ENCODE measurements around the gene PEX14.

PEX14 gene

DNA sequence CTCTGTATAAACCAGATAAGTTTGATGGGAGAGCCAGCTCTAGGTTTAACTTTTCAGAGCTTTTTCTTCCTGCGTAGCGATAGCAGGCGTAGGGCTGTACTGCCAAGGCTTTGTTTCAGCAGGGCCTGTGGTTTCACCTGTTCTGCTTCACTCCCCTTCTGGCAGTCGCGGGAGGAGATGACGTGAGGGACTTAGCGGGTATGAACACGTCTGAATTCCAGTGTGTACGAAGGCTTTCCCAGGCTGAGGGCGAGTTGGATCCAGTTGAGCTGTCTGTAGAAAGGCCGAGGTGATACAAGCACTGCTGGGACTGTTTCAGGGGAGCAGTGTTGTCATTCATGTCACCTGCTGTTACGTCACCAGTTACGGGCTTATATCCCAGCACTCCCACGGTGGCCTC is 21.2 kb downstream of the PEX14 start:
- H3K27me3 ChIP-seq (ENCODE audit: low read length) = no peaks in the 10 kb centered on the region
- H3K4me3 ChIP-seq (ENCODE audit: insufficient read depth, low read length, poor library complexity, severe bottlenecking) = no peak overlapping the region
- peaks cover 63% of the 10 kb centered on the region for H3K79me2 ChIP-seq (ENCODE audit: insufficient read depth, low read length)
- no peak overlapping the region for H3K9ac ChIP-seq (ENCODE audit: low read length)
- H3K9me3 ChIP-seq (ENCODE audit: insufficient read depth, low read length) = no peaks in the 10 kb centered on the region
- no peaks in the 10 kb centered on the region for H3F3A ChIP-seq (ENCODE audit: insufficient read depth)
- no peak for TF ChIP-seq EZH2phosphoT487 (conservative IDR thresholded peaks at IDR 0.05; ENCODE audit: low read length)
- TF ChIP-seq, protein P1, sequence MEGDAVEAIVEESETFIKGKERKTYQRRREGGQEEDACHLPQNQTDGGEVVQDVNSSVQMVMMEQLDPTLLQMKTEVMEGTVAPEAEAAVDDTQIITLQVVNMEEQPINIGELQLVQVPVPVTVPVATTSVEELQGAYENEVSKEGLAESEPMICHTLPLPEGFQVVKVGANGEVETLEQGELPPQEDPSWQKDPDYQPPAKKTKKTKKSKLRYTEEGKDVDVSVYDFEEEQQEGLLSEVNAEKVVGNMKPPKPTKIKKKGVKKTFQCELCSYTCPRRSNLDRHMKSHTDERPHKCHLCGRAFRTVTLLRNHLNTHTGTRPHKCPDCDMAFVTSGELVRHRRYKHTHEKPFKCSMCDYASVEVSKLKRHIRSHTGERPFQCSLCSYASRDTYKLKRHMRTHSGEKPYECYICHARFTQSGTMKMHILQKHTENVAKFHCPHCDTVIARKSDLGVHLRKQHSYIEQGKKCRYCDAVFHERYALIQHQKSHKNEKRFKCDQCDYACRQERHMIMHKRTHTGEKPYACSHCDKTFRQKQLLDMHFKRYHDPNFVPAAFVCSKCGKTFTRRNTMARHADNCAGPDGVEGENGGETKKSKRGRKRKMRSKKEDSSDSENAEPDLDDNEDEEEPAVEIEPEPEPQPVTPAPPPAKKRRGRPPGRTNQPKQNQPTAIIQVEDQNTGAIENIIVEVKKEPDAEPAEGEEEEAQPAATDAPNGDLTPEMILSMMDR (IDR thresholded peaks at IDR 0.05; ENCODE audit: insufficient read depth, low read length, poor library complexity, severe bottlenecking) = no peak
- H3K9me2 ChIP-seq (replicated peaks; ENCODE audit: insufficient read depth, low read length) = no peaks in the 10 kb centered on the region
- H2AFZ ChIP-seq (ENCODE audit: low read depth, low read length, severe bottlenecking) = no peak overlapping the region
- H3K4me2 ChIP-seq (ENCODE audit: low read depth, low read length, poor library complexity, severe bottlenecking) = no peak overlapping the region
- no peaks in the 10 kb centered on the region for H4K20me1 ChIP-seq (ENCODE audit: low read depth, low read length)
- no peak overlapping the region for H3K27ac ChIP-seq (ENCODE audit: low read depth, low read length)
- no peaks in the 10 kb centered on the region for H3K36me3 ChIP-seq (ENCODE audit: low read length)

DNA sequence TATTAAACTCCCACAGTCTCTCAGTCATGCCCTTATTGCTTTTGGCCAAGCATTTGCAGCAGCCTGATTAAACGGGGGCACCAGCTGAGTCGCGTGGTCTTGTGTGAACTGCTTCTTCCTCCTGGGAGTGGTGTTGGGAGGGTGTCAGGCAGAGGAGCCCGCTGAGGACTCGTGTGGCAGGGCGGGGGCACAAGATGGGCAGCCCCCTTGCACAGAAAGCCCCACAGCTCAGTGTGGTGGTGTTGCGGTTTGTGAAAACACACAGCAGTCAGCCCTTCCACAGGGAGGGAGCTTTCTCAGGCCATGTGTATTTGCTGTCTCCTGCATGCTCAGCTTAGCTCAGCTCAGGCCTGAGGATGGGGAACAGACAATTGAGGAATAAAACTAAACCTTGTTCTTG is 22.4 kb downstream of the PEX14 start:
- Histone ChIP-seq H3K79me2 (ENCODE audit: insufficient read depth, low read length) (peaks cover 60% of the 10 kb centered on the region), H3K27ac (ENCODE audit: low read depth, low read length) (no peak overlapping the region), H3K9ac (ENCODE audit: low read length) (no peak overlapping the region)

DNA sequence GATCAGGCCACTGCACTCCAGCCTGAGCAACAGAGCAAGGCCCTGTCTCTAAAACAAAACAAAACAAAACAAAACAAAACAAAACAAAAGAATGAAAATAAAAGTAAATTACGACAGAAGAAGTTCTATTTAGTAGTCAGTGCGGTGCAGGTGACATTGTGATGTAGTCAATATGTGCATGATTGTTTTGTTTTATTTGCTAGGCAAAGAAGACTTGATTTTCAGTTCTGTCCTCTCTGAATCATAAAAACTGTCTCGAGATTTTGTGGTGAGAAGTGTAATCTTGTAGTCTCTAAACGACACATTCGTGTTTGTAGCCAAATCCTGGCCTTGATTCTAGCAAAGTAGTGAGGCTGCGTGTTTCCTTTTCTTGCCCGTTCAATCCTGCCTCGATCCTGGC is 23.5 kb downstream of the PEX14 start:
- Histone ChIP-seq H3K79me2 (ENCODE audit: insufficient read depth, low read length) (peaks cover 54% of the 10 kb centered on the region), H3K4me3 (ENCODE audit: insufficient read depth, low read length, poor library complexity, severe bottlenecking) (no peak overlapping the region), H4K20me1 (ENCODE audit: low read depth, low read length) (no peaks in the 10 kb centered on the region), H3K36me3 (ENCODE audit: low read length) (no peaks in the 10 kb centered on the region), H3F3A (ENCODE audit: insufficient read depth) (no peaks in the 10 kb centered on the region), H3K9me2 (replicated peaks; ENCODE audit: insufficient read depth, low read length) (no peaks in the 10 kb centered on the region), H3K27ac (ENCODE audit: low read depth, low read length) (no peak overlapping the region), H3K9ac (ENCODE audit: low read length) (no peak overlapping the region), H2AFZ (ENCODE audit: low read depth, low read length, severe bottlenecking) (no peak overlapping the region), H3K9me3 (ENCODE audit: insufficient read depth, low read length) (no peaks in the 10 kb centered on the region), H3K4me2 (ENCODE audit: low read depth, low read length, poor library complexity, severe bottlenecking) (no peak overlapping the region), H3K27me3 (ENCODE audit: low read length) (no peaks in the 10 kb centered on the region)
- TF ChIP-seq EZH2phosphoT487 (conservative IDR thresholded peaks at IDR 0.05; ENCODE audit: low read length) = no peak
- TF ChIP-seq, protein P1 (IDR thresholded peaks at IDR 0.05; ENCODE audit: insufficient read depth, low read length, poor library complexity, severe bottlenecking) = no peak

More for the DNA sequence above, 22.4 kb downstream of the PEX14 start:
- Histone ChIP-seq H4K20me1 (ENCODE audit: low read depth, low read length) (no peaks in the 10 kb centered on the region), H3K9me2 (replicated peaks; ENCODE audit: insufficient read depth, low read length) (no peaks in the 10 kb centered on the region), H3K27me3 (ENCODE audit: low read length) (no peaks in the 10 kb centered on the region), H3K4me2 (ENCODE audit: low read depth, low read length, poor library complexity, severe bottlenecking) (no peak overlapping the region), H3F3A (ENCODE audit: insufficient read depth) (no peaks in the 10 kb centered on the region), H3K4me3 (ENCODE audit: insufficient read depth, low read length, poor library complexity, severe bottlenecking) (no peak overlapping the region), H2AFZ (ENCODE audit: low read depth, low read length, severe bottlenecking) (no peak overlapping the region), H3K9me3 (ENCODE audit: insufficient read depth, low read length) (no peaks in the 10 kb centered on the region), H3K36me3 (ENCODE audit: low read length) (no peaks in the 10 kb centered on the region)
- TF ChIP-seq, protein P1 (IDR thresholded peaks at IDR 0.05; ENCODE audit: insufficient read depth, low read length, poor library complexity, severe bottlenecking) = no peak
- no peak for TF ChIP-seq EZH2phosphoT487 (conservative IDR thresholded peaks at IDR 0.05; ENCODE audit: low read length)
